CD4-positive, alpha-beta T cell treated with Interferon alpha-2 for 1 hour (primary cell): ENCODE measurements around the gene TFEB.

Experiments
- DNase-seq, 2 donors: peaks; one replicate each; pipeline ENCODE4 v3.0.0-alpha.2; 2020 to 2022

TFEB gene

GRCh38 chr6:41648070-41648585 lies 87.3 kb downstream of the TFEB start:
- no peak for DNase-seq

DNA sequence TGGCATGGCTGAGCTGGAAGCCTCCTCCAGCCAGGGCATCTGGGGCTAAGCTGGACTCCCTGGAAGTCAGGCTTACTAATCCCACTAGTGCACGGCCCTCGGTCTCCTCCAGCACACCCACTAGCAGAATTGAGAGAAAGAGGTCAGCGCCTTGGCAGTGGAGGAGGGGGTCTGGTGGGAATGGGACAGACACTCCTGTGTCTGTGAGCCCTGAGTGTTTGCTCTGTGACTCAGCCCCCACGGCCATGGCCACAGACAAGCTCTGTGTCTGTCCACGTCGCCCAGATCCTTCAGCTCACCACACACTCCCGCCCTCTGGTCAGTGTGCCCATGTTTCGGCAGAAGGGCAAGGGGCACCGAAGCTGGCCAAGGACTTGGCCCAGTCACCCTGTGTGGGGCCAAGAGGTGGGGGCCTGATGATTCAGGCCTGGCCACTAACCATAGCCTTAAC lies 88.3 kb downstream of the TFEB start:
- no peak for DNase-seq

DNA sequence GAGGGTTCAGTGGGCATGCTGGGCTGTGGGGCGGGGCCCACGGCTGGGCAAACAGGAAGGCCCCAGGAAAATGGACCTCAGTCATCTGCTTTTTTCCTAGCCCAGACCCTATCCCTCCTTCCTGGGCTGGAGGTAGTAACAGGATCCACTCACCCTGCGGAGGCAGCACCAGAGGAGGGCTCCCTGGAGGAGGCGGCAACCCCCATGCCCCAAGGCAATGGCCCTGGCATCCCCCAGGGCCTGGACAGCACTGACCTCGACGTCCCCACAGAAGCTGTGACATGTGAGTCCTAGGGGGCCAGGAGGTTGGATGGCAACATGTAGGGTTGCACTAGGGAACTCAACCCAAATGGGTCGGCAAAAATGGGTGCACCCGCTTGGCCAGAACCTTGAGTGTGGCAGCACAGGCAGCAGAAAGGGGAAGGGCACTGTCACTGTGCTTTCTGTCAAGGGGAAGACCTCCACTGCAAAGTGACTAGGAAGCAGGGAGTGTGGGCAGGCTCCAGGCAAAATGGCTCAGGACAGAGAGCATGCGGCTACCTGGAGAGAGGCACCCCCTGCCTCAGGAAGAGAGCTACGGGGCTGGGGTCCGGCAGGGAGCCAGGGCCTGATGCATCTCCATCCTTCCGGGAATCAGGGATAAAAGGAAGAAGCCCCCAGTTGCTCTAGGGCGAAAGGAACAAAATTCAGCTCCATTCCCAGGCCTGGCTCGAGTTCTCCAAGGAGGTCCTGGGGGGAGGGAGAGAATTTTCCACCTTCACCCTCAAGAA lies 89.2 kb downstream of the TFEB start:
- no peak for DNase-seq

DNA sequence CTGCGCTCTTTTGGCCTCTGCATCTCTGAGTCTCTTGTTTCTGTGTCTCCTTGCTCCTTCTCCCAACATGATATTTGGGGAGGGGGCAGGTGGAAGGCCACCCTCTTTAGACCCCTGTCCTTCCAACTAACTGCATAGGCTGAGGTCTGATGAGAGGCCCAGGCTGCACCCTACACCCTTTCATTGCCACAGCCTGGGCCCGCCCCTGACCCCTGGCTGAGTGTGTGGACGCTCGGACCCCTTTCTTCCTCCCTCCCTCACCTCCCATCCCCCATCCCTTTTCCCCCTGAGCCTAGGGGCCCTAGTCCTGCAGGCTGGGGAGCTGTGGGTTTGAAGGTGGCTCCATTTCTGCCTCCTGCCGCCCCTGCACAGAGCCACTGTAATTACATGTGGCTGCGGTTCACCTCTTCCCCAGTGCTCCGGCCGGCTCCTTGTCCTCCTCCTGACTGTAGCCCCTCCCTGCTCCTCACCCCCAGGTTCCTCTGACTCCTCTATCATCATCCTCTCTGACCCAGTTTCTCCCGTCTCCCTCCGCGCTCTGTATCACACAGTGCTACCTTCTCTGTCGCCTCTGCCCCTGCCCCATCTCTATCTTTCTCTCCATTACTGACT lies 90.3 kb downstream of the TFEB start:
- DNase-seq: no peak

DNA sequence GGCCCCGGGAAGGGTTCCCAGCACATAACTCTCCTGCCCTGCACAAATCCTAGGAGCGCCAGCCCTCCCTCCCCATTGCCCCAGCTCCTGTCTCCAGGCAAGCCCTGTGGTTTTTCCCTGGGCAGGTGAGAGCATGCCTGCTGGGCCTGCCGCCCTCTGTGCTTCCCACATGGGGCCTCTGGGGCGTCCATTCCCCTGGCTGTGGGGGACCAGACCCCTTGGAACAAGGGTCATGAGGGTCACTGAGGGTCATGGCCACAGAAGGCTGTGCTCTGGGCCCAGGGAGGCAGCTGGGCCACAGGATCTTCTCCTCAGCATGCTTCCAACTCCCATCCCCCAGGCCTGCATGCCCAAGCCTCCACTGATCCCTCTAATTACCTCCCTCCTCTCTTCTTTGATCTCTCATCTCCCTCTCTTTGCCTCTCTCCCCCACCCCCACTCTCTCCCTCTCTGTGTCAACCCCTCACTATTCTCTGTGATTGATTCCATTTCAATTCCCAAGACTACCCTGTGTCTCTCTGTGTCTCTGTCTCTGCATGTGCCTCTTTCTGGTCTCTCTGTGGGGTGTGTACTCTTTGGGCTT lies 91.0 kb downstream of the TFEB start:
- DNase-seq: no peak

- no peak for DNase-seq
Measured at GRCh38 chr6:41643899-41644269, 91.5 kb downstream of the TFEB start.

DNA sequence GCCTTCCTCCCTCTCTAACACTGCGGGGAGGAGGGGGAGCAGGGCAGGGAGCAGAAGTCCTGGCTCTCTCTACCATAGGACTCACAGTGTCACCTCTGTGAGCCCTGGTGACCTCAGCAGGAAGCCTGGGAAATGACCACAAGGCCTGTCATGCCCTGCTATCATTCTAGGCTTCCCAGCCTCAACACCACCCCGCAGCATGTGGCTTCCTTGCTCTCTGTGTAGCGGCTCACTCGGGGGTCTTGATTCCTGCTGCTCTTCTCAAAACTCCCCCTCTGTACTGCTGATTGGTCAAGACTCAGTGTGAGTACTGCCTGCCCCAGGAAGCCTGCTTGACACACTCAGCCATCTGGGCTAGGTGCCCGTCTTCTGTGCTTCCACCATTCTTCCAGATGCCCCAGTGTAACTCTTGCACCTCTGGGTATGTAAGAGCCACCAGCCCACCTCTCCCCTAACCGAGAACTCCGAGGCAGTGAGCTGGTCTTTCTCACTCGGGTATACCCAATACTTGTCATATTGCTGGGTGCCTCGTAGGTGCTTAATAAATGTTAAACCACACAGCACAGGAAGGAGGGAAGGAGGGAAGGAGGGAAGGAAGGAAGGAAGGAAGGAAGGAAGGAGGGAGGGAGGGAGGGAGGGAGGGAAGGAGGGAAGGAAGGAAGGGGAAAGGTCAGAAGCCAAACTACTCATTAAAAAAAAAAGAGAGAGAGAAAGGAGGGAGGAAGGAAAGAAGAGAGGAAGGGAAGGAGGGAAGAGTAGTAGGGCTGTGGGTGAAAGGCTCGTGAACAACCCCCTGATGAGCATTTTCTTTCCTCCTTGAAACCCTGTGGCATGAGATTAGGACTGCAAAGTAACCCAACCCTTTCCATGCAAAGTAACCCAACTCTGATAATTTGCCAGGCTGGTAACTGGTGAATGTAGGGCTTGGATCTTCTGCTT lies 92.2 kb downstream of the TFEB start:
- DNase-seq: no peak

GRCh38 chr6:41642090-41642959 lies 93.1 kb downstream of the TFEB start:
- DNase-seq: no peak

DNA sequence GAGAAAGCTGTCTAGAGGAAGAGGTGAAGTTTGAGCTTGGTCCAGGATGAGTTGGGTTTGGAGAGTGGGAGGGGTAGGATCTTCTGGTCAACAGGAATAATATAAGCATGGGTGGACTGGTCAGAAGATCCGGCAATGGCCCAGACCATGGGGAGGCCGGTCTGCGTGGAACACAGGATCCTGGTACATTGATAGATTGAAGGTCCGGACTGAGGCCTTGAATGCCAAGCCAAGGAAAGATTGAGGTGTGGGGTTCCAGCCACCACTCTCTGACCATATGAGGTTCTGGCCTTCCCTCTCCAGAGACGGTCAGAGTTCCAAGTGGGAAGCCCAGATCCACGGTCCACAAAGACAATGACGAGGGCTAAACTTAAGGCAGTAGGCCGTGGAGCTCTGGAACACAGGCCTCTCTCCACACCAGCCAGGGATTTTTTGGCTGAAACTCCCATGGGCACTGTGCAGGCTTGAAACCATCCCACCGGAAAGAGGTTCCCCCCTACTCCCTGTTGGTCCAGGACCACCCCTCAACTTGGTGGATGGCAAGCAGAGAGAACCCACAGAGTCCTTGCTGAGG lies 94.0 kb downstream of the TFEB start:
- DNase-seq: no peak

DNA sequence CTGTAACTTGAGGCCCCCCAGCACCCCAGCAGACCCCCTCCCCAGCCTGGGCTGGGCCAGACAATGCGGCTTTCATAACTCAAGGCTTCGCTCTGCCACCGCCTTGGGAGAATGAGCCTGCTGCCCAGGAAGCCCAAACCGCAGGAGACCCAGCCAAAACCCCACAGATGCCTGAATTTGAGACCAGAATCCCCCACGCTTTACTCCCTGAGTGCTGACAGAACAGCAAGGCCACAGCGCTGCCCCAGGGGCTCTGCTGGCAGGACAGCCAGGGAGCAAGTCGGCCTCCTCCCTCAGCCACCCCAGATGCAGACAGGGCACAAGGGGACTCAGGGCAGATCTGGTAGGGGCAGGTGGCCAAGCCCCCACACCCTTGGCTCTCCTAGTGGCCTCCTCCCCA lies 95.0 kb downstream of the TFEB start:
- DNase-seq: no peak

DNA sequence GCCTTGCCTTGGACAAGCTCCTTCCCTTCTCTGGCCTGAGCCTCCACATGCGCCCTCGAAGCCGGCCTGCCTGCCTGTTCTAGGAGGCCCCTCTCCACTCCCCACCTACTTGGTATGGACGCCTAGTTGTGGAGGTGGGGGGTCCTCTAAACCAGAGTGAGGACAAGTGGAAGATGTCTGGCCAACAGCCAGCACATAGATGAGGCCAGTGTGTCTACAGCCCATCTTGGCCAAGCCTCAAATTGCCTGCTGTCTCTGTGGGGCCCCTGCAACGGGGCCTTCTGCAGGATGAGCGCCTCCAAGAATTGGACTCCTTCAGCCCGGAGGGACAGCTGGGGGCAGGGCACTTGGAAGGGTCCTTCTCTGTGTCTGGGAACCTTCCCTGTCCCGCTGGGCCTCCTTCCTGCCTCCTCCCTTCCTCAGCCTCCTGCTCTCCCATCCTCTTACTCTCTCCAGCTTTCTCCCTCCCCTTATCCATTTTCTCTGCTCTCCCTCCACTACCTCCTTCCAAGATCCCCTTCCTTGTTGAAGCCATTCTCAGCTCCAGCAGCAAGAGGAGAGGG lies 95.5 kb downstream of the TFEB start:
- DNase-seq: no peak

GRCh38 chr6:41638935-41639808 lies 96.2 kb downstream of the TFEB start:
- DNase-seq: no peak

- no peak for DNase-seq
Measured at GRCh38 chr6:41638002-41638934, 97.1 kb downstream of the TFEB start, which contains the start of gene MDFI. Gene MDFI (plus strand): TSS chr6:41638468. CDS start chr6:41638750, 282 bp downstream.

DNA sequence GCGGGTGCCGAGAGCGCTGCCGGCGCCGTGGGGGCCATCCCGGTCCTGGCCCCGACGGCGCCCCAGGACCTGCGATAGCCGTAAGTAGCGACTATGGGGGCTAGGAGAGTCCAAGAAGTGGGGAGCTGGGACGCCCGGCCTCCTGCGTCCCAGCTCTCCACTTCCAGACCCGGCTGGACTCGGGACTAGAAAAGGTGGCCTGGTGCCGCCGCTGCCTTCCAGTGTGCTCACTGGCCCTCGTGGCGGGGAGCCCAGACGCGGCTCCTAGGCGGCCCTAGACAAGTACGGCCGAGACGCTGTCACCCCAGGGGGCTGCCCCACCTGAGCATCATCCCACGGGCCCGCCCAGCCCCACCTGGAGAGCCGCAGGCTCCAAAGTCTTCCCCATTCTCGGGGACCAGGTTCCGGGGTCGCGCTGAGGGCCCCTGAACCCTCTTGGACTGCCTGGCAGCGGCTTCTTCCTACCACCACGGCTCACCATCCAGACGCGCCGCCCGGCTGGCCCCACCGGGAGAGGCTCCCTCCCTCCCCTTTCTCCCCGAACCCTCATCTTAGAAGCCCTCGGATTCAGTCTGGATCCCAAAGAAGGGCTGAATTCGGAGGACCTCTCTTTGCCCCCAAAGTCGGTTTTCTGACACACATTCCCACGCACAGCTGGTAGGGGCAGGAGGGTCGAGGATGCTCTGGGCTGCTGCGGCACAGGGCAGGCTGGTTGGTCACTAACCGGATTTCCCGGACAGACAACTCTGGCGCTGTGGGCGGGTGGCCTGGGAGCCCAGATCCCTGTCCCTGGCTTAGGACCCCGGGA lies 98.0 kb downstream of the TFEB start:
- no peak for DNase-seq

DNA sequence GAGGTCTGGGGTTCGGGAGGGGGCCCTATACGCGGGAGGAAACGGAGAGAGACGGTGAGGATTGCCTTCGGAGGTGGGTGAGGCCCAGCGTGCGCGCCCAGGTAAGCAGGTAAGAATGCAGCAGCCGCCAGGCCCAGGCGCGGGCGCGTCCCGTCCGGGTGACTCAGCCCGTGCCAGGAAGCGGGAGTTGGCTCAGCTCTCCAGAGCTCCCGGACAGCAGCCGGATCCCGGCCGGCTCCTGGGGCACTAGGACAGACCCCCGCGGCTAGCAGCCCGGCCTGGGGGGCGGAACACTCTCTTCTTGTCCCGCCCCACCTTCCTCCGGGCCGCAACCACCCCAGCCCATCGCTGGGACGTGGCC lies 98.6 kb downstream of the TFEB start:
- DNase-seq: no peak

GRCh38 chr6:41635365-41635764 lies 100.0 kb downstream of the TFEB start:
- no peak for DNase-seq

- no peak for DNase-seq
Measured at GRCh38 chr6:41634657-41635056, 100.8 kb downstream of the TFEB start.
